A549 (cell line): ENCODE measurements around the gene DST. TPM values are rescaled to one million over a fixed set of nuclear protein-coding genes. Genes with fewer than 3 reads are reported as not detected.

Experiments
- ATAC-seq, 2 experiments: fragments of 200-7000 bp in 1 of 2; fragments of >200 bp in 1 of 2; cut with Nextera tagmentation in 1 of 2; cut with Tn5 transposase in 1 of 2; 3 replicates each; pipeline versions ENCODE4 v1.8.0 to v1.9.1; 2018 to 2020; ENCODE audit warnings: mild to moderate bottlenecking in 1 of 2, moderate library complexity in 1 of 2
- CTCF ChIA-PET: fragments of 300-600 bp; sonication (Branson Sonifier 250); formaldehyde crosslinking; extraction: SDS; loops from one replicate; lab custom pipeline; 2021; ENCODE audit warnings: antibody characterized with exemption, inconsistent platforms; lab: Yijun Ruan, JAX
- POLR2A ChIA-PET: fragments of 350-600 bp; formaldehyde crosslinking; extraction: SDS; loops from one replicate; lab custom pipeline; 2021; ENCODE audit warnings: antibody characterized with exemption, inconsistent platforms; lab: Yijun Ruan, JAX
- DNase-seq, 2 experiments: peaks; one replicate each; pipeline versions ENCODE4 v3.0.0 to v3.0.0-alpha.2; 2011 to 2016; ENCODE audit warnings: low read depth in 1 of 2, low spot score in 1 of 2
- FAIRE-seq: peaks from 2 replicates; lab custom pipeline; 2011; peaks lifted over from hg19 to GRCh38; lab: Jason Lieb, UNC
- H3K27ac ChIP-seq, 2 experiments: fragments of >200 bp; sonication (Bioruptor Twin); formaldehyde crosslinking; 3 replicates each; pipeline ENCODE4 v1.5.1; 2016 to 2017
- H3K4me1 ChIP-seq: fragments of >200 bp; sonication (Bioruptor Twin); formaldehyde crosslinking; 3 replicates; pipeline ENCODE4 v1.6.1; 2016
- H3K4me2 ChIP-seq: fragments of >200 bp; sonication (Bioruptor Twin); formaldehyde crosslinking; 3 replicates; pipeline ENCODE4 v1.6.1; 2016
- H3K4me3 ChIP-seq: fragments of >200 bp; sonication (Bioruptor Twin); formaldehyde crosslinking; 3 replicates; pipeline ENCODE4 v1.5.1; 2016
- H3K9me3 ChIP-seq: fragments of >200 bp; sonication (Bioruptor Twin); formaldehyde crosslinking; 3 replicates; pipeline ENCODE4 v1.6.1; 2016
- CHD4 ChIP-seq: fragments of 200-600 bp; sonication (generic); IDR thresholded peaks from 2 replicates; pipeline ENCODE4 v1.6.1; 2016; ENCODE audit warnings: antibody characterized with exemption, mild to moderate bottlenecking, borderline replicate concordance
- EHF ChIP-seq: fragments of 250-450 bp; sonication (Bioruptor Pico); IDR thresholded peaks from 2 replicates; pipeline ENCODE4 v1.5.0; 2020; ENCODE audit warnings: mild to moderate bottlenecking
- FOSB ChIP-seq: fragments of 250-450 bp; sonication (Bioruptor Pico); IDR thresholded peaks from 2 replicates; pipeline ENCODE4 v1.5.0; 2020; ENCODE audit warnings: mild to moderate bottlenecking, moderate library complexity
- FOSL2 ChIP-seq, 2 experiments: fragments of 450-650 bp in 1 of 2; fragments of >200 bp in 1 of 2; sonication (Bioruptor Twin) in 1 of 2; formaldehyde crosslinking; IDR thresholded peaks; 2 replicates each; pipeline versions ENCODE4 v1.5.0 to v1.6.1; 2016 to 2020; ENCODE audit warnings: mild to moderate bottlenecking in 1 of 2, moderate library complexity in 1 of 2
- HDAC2 ChIP-seq: fragments of 200-600 bp; sonication (generic); IDR thresholded peaks from 2 replicates; pipeline ENCODE4 v1.6.1; 2016
- HEYL ChIP-seq: fragments of 250-450 bp; sonication (Bioruptor Pico); IDR thresholded peaks from 2 replicates; pipeline ENCODE4 v1.8.0; 2021; ENCODE audit warnings: mild to moderate bottlenecking, moderate library complexity
- HOXA7 ChIP-seq: fragments of 250-450 bp; sonication (Bioruptor Pico); IDR thresholded peaks from 2 replicates; pipeline ENCODE4 v1.5.0; 2020; ENCODE audit warnings: mild to moderate bottlenecking, moderate library complexity
- HOXB5 ChIP-seq: fragments of 250-450 bp; sonication (Bioruptor Pico); IDR thresholded peaks from 2 replicates; pipeline ENCODE4 v1.5.0; 2020; ENCODE audit warnings: mild to moderate bottlenecking, moderate library complexity
- KDM5A ChIP-seq: fragments of 200-600 bp; sonication (generic); IDR thresholded peaks from 2 replicates; pipeline ENCODE4 v1.6.1; 2016; ENCODE audit warnings: antibody characterized with exemption, mild to moderate bottlenecking
- PHF8 ChIP-seq: fragments of 200-600 bp; sonication (generic); IDR thresholded peaks from 2 replicates; pipeline ENCODE4 v1.6.1; 2016; ENCODE audit warnings: low read depth, mild to moderate bottlenecking, antibody characterized with exemption, moderate library complexity, borderline replicate concordance
- POLR2AphosphoS2 ChIP-seq: conservative IDR thresholded peaks from 2 replicates; pipeline ENCODE4 v1.6.1; 2012; ENCODE audit warnings: low read length, improper control_type of control experiment, inconsistent platforms
- RARB ChIP-seq: fragments of 250-450 bp; sonication (Bioruptor Pico); IDR thresholded peaks from 2 replicates; pipeline ENCODE4 v1.8.0; 2021; ENCODE audit warnings: mild to moderate bottlenecking, moderate library complexity
- SMC3 ChIP-seq: fragments of >200 bp; sonication (Bioruptor Twin); formaldehyde crosslinking; IDR thresholded peaks from 3 replicates; pipeline ENCODE4 v1.6.1; 2018; ENCODE audit warnings: inconsistent platforms
- SREBF2 ChIP-seq: fragments of 450-650 bp; IDR thresholded peaks from 2 replicates; pipeline ENCODE4 v1.6.1; 2014; ENCODE audit warnings: mild to moderate bottlenecking, moderate library complexity
- TFCP2L1 ChIP-seq: fragments of 250-450 bp; sonication (Bioruptor Pico); IDR thresholded peaks from 2 replicates; pipeline ENCODE4 v1.5.0; 2021; ENCODE audit warnings: mild to moderate bottlenecking
- ZFP36 ChIP-seq: fragments of 450-650 bp; IDR thresholded peaks from 2 replicates; pipeline ENCODE4 v1.6.1; 2014; ENCODE audit warnings: borderline replicate concordance; ENCODE audit not compliant: partially characterized antibody
- ZSCAN20 ChIP-seq: fragments of 250-450 bp; sonication (Bioruptor Pico); IDR thresholded peaks from 2 replicates; pipeline ENCODE4 v1.8.0; 2022; ENCODE audit warnings: mild to moderate bottlenecking, moderate library complexity
- WGBS: methylation state at CpG from one replicate; pipeline ENCODE4 v1.1.6; 2017; ENCODE audit errors: missing lambda C conversion rate; 5-methylcytosine and 5-hydroxymethylcytosine counted together
- polyA plus RNA-seq, 4 experiments: library from polyadenylated mRNA; depleted of rRNA in 3 of 4; stranded (reverse); fragments of >200 nt; fragmentation: RNase III in 1 of 4; extraction: RNeasy Plus Mini Kit Qiagen cat#74134 plus additional on column Dnase treatment in 1 of 4; gene quantifications; 2 replicates in 3 of 4; 3 replicates in 1 of 4; pipeline ENCODE4 v1.2.3, GENCODE V29; 2011 to 2017
- TF ChIP-seq, protein P1 (sequence below): fragments of >200 bp; sonication (Bioruptor Twin); formaldehyde crosslinking; IDR thresholded peaks from 3 replicates; pipeline ENCODE4 v1.5.1; 2016
- TF ChIP-seq, protein P2 (sequence below): IDR thresholded peaks from 2 replicates; pipeline ENCODE4 v1.6.1; 2012; ENCODE audit warnings: low read depth, borderline replicate concordance
- TF ChIP-seq, protein P3 (sequence below): fragments of >200 bp; sonication (Bioruptor Twin); formaldehyde crosslinking; IDR thresholded peaks from 3 replicates; pipeline ENCODE4 v1.6.1; 2016
- TF ChIP-seq, protein P4 (sequence below): fragments of >200 bp; sonication (Bioruptor Twin); formaldehyde crosslinking; IDR thresholded peaks from 2 replicates; pipeline ENCODE4 v1.6.1; 2016
- TF ChIP-seq, protein P5 (sequence below): fragments of 250-450 bp; sonication (Bioruptor Pico); IDR thresholded peaks from 2 replicates; pipeline ENCODE4 v1.5.0; 2020; ENCODE audit warnings: low read depth, mild to moderate bottlenecking, moderate library complexity

Gene DST
- polyA plus RNA-seq, 2 of the 4 experiments (the other 2 are of a cell fraction), result 32.4 to 99.0 TPM

DNA sequence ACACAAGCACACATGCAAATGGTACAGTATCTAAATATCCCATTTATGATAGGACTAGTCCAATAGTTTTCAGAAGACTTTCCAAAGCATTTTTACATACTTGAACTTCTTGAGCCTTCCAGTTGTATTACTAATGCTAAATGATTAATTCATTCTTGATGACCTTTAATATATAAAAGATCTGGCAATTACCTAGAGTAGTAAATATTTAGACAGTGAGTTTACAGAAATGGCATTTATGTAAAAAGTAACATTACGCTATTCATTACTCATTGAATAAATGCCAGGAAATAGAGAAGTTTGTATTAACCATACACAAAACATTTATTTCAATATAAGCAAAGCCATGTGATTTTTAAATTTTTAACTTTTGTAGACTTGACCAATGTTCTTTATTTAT, 158.8 kb downstream of the DST start:
- FAIRE-seq, result no peak
- TF ChIP-seq HOXB5 (no peak), KDM5A (no peak), POLR2AphosphoS2 (no peak), FOSL2 (IDR thresholded peaks at IDR 0.05) (no peak), FOSL2 (CRISPR knock-in tag; IDR thresholded peaks at IDR 0.05) (no peak), EHF (CRISPR knock-in tag) (no peak), HOXA7 (CRISPR knock-in tag) (no peak), PHF8 (no peak), FOSB (CRISPR knock-in tag) (no peak), ZFP36 (no peak), HDAC2 (no peak), TFCP2L1 (CRISPR knock-in tag) (no peak)
- TF ChIP-seq, protein P1, sequence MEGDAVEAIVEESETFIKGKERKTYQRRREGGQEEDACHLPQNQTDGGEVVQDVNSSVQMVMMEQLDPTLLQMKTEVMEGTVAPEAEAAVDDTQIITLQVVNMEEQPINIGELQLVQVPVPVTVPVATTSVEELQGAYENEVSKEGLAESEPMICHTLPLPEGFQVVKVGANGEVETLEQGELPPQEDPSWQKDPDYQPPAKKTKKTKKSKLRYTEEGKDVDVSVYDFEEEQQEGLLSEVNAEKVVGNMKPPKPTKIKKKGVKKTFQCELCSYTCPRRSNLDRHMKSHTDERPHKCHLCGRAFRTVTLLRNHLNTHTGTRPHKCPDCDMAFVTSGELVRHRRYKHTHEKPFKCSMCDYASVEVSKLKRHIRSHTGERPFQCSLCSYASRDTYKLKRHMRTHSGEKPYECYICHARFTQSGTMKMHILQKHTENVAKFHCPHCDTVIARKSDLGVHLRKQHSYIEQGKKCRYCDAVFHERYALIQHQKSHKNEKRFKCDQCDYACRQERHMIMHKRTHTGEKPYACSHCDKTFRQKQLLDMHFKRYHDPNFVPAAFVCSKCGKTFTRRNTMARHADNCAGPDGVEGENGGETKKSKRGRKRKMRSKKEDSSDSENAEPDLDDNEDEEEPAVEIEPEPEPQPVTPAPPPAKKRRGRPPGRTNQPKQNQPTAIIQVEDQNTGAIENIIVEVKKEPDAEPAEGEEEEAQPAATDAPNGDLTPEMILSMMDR, result no peak
- TF ChIP-seq, protein P2, sequence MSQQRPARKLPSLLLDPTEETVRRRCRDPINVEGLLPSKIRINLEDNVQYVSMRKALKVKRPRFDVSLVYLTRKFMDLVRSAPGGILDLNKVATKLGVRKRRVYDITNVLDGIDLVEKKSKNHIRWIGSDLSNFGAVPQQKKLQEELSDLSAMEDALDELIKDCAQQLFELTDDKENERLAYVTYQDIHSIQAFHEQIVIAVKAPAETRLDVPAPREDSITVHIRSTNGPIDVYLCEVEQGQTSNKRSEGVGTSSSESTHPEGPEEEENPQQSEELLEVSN, result no peak
- TF ChIP-seq, protein P3, sequence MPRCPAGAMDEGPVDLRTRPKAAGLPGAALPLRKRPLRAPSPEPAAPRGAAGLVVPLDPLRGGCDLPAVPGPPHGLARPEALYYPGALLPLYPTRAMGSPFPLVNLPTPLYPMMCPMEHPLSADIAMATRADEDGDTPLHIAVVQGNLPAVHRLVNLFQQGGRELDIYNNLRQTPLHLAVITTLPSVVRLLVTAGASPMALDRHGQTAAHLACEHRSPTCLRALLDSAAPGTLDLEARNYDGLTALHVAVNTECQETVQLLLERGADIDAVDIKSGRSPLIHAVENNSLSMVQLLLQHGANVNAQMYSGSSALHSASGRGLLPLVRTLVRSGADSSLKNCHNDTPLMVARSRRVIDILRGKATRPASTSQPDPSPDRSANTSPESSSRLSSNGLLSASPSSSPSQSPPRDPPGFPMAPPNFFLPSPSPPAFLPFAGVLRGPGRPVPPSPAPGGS, result no peak
- POLR2A ChIA-PET, result no interaction called here

DNA sequence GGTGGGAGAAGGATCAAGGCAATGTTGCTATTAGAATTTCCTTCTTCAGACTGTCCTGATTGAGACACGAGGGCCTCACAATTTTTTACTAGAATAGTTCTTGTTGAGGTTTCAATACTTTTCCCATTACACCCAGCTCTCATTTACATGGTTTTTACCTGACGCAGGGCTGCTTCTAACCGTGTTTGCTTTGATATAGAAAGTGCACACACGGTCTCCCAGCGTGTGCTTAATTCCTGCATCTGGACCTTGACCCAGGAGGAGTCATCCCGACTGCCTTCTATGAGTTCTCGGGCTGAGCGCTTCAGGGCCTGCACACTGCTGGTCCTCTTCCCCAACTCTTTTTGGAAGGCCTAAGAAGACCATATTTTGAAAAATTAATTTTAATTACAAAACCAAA, 160.2 kb downstream of the DST start:
- ATAC-seq, result peak in 1 of 2 experiments; percentile 51; a peak in 2 of 6 replicates
- FAIRE-seq, result no peak
- no peak for TF ChIP-seq ZSCAN20 (CRISPR knock-in tag)
- TF ChIP-seq, protein P4, sequence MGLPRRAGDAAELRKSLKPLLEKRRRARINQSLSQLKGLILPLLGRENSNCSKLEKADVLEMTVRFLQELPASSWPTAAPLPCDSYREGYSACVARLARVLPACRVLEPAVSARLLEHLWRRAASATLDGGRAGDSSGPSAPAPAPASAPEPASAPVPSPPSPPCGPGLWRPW, result no peak
- TF ChIP-seq SREBF2, result no peak
- TF ChIP-seq, protein P5, sequence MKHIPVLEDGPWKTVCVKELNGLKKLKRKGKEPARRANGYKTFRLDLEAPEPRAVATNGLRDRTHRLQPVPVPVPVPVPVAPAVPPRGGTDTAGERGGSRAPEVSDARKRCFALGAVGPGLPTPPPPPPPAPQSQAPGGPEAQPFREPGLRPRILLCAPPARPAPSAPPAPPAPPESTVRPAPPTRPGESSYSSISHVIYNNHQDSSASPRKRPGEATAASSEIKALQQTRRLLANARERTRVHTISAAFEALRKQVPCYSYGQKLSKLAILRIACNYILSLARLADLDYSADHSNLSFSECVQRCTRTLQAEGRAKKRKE (CRISPR knock-in tag), result no peak
- TF ChIP-seq TFCP2L1 (CRISPR knock-in tag), result no peak
- no peak for TF ChIP-seq ZFP36
- TF ChIP-seq CHD4, result no peak
- no peak for TF ChIP-seq HOXA7 (CRISPR knock-in tag)
- TF ChIP-seq SMC3, result no peak
- TF ChIP-seq RARB (CRISPR knock-in tag), result no peak
- TF ChIP-seq, protein P3, result no peak
- TF ChIP-seq HEYL (CRISPR knock-in tag), result no peak
- TF ChIP-seq KDM5A, result no peak
- no peak for TF ChIP-seq FOSL2 (IDR thresholded peaks at IDR 0.05)
- no peak for TF ChIP-seq FOSL2 (CRISPR knock-in tag; IDR thresholded peaks at IDR 0.05)
- Histone ChIP-seq H3K4me3 (no peak overlapping the region), H3K9me3 (no peaks in the 10 kb centered on the region), H3K4me1 (peaks cover 26% of the 10 kb centered on the region; the same call in 2 of the 3 replicates), H3K4me2 (no peak overlapping the region), H3K27ac (no peak overlapping the region)
- 61% methylated on average over 8 of the region's 8 CpGs for WGBS
- no peak for DNase-seq
- CTCF ChIA-PET, result interaction anchor here (1.1 kb wide), 1 partner anchor 18 kb away, joined by 3 read pairs; no protein-coding TSS in a partner anchor
- POLR2A ChIA-PET, result no interaction called here

More for the DNA sequence above, 158.8 kb downstream of the DST start:
- DNase-seq (no peak), ATAC-seq (no peak)
- CTCF ChIA-PET, result no interaction called here
- Histone ChIP-seq H3K4me1 (peaks cover 26% of the 10 kb centered on the region; the same call in 2 of the 3 replicates), H3K9me3 (no peaks in the 10 kb centered on the region), H3K4me3 (no peak overlapping the region), H3K27ac (no peak overlapping the region), H3K4me2 (peak overlapping the region; percentile 8; the same call in 1 of the 3 replicates)
- 56% methylated on average over 1 of the region's 1 CpG for WGBS
